HG03378 (cell line): ENCODE data around the gene TAF11L4.
"Not testable (repeated sequence)": the region's sequence is repeated elsewhere in the genome, so short reads cannot be mapped to it uniquely, and the experiment has no call there.

ENCODE experiments used
- ATAC-seq: cut with Tn5 transposase; IDR thresholded peaks from one replicate; pipeline ENCODE4 v1.9.1; 2021; ENCODE audit warnings: mild to moderate bottlenecking, moderate library complexity; ENCODE audit not compliant: unreplicated experiment

Gene TAF11L4

GRCh38 chr5:17521501-17521900, at the start of gene TAF11L4:
Gene TAF11L4 (plus strand): TSS chr5:17521801.
- ATAC-seq: not testable (repeated sequence)

GRCh38 chr5:17475064-17475463, 46.5 kb upstream of the TAF11L4 start:
- not testable (repeated sequence) for ATAC-seq

GRCh38 chr5:17477043-17477442, 44.6 kb upstream of the TAF11L4 start:
- no peak for ATAC-seq

GRCh38 chr5:17477573-17478265, 43.9 kb upstream of the TAF11L4 start:
- no peak for ATAC-seq

- no peak for ATAC-seq
Observed at GRCh38 chr5:17481378-17481777, 40.2 kb upstream of the TAF11L4 start.

DNA sequence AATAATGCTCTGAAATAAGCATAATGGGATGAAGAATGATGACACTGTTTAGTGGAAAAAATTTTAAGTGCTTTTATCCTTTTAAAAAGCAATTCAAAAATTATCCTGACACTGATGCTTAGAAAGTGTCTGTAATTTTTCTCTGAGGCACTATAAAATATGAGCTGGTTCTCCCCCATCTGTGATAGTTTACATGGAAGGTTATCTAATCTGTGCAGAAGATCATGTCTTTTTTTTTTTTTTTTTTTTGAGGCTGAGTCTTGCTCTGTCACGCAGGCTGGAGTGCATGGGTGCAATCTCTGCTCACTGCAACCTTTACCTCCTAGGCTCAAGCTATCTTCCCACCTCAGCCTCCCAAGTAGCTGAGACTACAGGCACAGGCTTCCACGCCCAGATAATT, 38.8 kb upstream of the TAF11L4 start:
- ATAC-seq: no peak

- not testable (repeated sequence) for ATAC-seq
Observed at GRCh38 chr5:17486464-17487173, 35.0 kb upstream of the TAF11L4 start.

DNA sequence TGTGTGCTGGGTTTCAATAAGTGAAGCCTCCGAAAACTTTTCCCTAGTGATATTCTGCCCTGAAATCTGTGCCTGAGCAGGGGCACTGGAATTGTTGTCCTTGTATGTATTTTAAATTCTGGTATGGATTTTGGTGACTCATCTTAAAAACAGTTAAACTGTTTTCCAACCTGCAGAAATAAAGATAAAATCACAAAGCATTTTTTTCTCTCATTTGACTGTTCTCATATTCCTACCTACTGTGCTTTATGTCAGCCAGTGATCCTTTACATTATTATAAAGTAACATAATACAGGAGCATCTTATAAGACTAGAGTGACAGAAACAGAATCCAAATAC, 34.5 kb upstream of the TAF11L4 start:
- no peak for ATAC-seq

- not testable (repeated sequence) for ATAC-seq
Observed at GRCh38 chr5:17491257-17491656, 30.3 kb upstream of the TAF11L4 start.

DNA sequence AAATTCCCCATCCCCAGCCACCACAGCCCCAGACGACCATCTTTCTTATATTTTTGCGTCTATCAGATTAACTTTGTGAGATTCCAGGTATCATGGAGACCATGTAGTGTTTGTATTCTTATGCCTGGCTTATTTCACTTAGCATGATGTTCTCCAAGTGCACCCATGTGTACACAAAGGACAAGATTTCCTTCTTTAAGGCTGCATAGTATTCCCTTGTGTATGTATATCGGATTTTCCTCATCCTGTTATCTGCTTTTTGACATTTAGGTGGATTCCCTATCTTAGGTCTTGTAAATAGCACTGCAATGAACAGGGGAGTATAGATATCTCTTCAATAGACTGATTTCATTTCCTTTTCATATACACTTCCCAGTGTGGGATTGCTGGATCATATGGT, 28.8 kb upstream of the TAF11L4 start:
- no peak for ATAC-seq

DNA sequence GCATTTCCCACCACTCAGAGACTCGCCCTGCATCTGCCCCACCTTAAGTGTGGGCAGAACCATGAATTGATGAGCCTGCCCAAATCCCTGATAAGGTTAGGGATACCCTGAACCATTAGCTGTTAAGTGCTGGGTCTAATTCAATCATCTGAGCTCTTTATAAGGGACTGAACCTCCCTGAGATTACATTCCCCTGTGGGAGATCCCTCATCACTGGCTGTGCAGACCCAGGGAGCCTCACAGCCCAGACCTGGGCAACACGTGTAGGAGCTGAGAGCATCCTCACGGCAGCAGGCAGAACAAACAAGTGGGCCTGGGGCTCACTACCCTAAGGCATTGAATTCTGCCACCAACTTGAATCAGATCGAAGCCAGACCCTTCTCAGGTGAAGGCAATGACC, 24.2 kb upstream of the TAF11L4 start:
- ATAC-seq: no peak

DNA sequence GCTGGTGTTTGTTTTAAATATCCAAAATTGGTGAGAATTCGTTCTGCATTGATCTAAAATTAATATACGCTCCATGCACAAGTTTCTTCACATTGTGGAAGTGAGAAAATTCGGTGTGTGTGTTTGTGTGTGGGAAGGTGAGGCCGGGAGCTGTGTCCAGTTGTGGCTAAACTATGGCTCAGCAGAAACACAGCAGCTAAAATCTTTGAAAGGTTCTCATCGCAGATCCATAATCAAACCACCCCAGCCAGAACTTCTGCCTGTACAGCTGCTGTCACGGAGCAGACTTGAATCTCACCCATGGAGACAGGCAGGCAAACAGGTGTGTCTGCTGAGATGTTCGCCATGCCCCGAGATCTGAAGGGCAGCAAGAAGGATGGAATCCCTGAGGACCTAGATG, 23.7 kb upstream of the TAF11L4 start, which contains the start of gene TAF11L2:
TAF11L2 (plus strand) TSS at position 301 of the 400 bp plus-strand sequence.
- ATAC-seq: not testable (repeated sequence)

DNA sequence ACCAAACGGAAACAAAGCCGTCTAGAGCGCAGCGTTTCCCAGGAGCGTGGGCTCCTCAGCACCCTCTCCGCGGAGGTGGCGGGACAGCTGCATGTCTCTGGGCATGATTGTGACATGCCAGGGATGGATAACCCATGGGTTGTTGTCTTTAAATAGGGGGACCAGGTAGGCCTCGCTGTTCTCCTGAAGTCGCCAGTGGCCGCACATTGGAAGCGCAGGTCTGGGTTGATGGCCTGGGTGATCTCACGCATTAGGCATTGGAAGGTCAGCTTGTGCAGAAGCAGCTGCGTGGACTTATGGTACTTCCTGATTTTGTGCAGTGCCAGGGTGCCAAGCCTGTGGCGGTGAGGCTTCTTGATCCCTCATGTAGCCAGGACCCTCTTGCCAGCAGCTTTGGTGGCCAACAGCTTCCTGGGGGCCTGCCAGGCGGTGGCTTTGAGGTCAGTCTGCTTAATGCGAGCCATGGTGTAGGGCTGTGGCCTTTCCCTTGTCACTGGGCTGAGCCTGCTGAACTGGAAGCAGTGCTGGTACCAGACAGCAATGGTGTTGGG, 9.8 kb upstream of the TAF11L4 start:
- no peak for ATAC-seq

- ATAC-seq: not testable (repeated sequence)
Observed at GRCh38 chr5:17517526-17517925, 4.1 kb upstream of the TAF11L4 start.

- not testable (repeated sequence) for ATAC-seq
Observed at GRCh38 chr5:17518067-17518466, 3.5 kb upstream of the TAF11L4 start, which contains the start of gene TAF11L3. Gene TAF11L3 (plus strand): TSS chr5:17518367.

DNA sequence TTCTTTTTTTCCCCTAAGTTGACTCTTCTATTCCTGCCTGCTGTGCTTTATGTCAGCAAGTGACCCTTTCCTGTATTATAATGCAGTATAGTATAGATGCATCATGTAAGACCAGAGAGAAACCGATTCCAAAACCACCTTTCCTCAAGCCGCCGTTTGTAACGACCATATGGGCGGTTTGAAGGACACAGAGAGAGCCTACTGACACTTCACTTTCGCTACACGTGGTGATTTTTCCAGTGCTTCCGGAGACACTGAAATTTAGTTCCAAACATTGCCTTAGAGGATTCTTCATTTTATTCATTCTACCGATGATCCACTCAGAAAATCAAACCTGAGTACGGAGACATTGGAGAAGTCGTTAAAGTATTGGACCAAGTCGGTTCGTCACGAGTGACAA, 2.1 kb upstream of the TAF11L4 start:
- not testable (repeated sequence) for ATAC-seq

- not testable (repeated sequence) for ATAC-seq
Observed at GRCh38 chr5:17524935-17525334, 3.3 kb downstream of the TAF11L4 start, which contains the start of gene TAF11L5. Gene TAF11L5 (plus strand): TSS chr5:17525235.

DNA sequence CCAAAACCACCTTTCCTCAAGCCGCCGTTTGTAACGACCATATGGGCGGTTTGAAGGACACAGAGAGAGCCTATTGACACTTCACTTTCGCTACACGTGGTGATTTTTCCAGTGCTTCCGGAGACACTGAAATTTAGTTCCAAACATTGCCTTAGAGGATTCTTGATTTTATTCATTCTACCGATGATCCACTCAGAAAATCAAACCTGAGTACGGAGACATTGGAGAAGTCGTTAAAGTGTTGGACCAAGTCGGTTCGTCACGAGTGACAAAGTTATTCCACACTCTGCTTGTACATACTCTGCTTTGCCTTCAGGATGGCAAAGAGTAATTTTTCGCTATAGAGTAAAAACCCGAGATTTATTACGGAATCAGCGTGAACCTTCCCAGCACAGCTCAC, 4.9 kb downstream of the TAF11L4 start:
- not testable (repeated sequence) for ATAC-seq

DNA sequence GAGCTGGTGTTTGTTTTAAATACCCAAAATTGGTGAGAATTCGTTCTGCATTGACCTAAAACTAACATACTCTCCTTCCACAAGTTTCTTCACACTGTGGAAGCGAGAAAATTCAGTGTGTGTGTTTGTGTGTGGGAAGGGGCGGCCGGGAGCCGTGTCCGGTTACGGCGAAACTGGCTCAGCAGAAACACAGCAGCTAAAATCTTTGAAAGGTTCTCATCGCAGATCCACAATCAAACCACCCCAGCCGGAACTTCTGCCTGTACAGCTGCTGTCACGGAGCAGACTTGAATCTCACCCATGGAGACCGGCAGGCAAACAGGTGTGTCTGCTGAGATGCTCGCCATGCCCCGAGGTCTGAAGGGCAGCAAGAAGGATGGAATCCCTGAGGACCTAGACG, 6.8 kb downstream of the TAF11L4 start, which contains the start of gene TAF11L6:
TAF11L6 (plus strand) TSS at position 301 of the 400 bp plus-strand sequence.
- ATAC-seq: not testable (repeated sequence)
